A549 (cell line): ENCODE results near the gene BEND6.

ENCODE experiments used
- BCL3 ChIP-seq: fragments of >200 bp; sonication (Bioruptor Twin); formaldehyde crosslinking; IDR thresholded peaks from 3 replicates; pipeline ENCODE4 v1.6.1; 2016
- CHD4 ChIP-seq: fragments of 200-600 bp; sonication (generic); IDR thresholded peaks from 2 replicates; pipeline ENCODE4 v1.6.1; 2016; ENCODE audit warnings: antibody characterized with exemption, mild to moderate bottlenecking, borderline replicate concordance
- CTCF ChIP-seq: fragments of >200 bp; sonication (Bioruptor Twin); formaldehyde crosslinking; IDR thresholded peaks from 3 replicates; pipeline ENCODE4 v1.5.1; 2016
- ELK1 ChIP-seq: fragments of 150-350 bp; IDR thresholded peaks from 2 replicates; pipeline ENCODE4 v1.6.1; 2014; ENCODE audit warnings: low read depth, mild to moderate bottlenecking, low read length
- HMGXB4 ChIP-seq: fragments of 250-450 bp; sonication (Bioruptor Pico); IDR thresholded peaks from 2 replicates; pipeline ENCODE4 v1.5.0; 2021; ENCODE audit warnings: mild to moderate bottlenecking, moderate library complexity, borderline replicate concordance
- NR3C1 ChIP-seq: fragments of >200 bp; sonication (Bioruptor Twin); formaldehyde crosslinking; IDR thresholded peaks from 3 replicates; pipeline ENCODE4 v1.6.1; 2017
- ZSCAN20 ChIP-seq: fragments of 250-450 bp; sonication (Bioruptor Pico); IDR thresholded peaks from 2 replicates; pipeline ENCODE4 v1.8.0; 2022; ENCODE audit warnings: mild to moderate bottlenecking, moderate library complexity

- TF ChIP-seq CTCF (no peak), ZSCAN20 (no peak), NR3C1 (no peak), BCL3 (no peak), ELK1 (no peak), CHD4 (no peak), HMGXB4 (CRISPR knock-in tag) (no peak)
Measured at GRCh38 chr6:56906752-56907151, 48.2 kb upstream of the BEND6 start.
